Stimulated activated CD4-positive, alpha-beta T cell treated with anti-CD3 and anti-CD28 coated beads, Interleukin-15, amount 100 ng/mL, for 48 hours (primary cell): ENCODE results near the gene NEUROD4.

Source experiments
- DNase-seq, 2 donors: peaks; one replicate each; pipeline ENCODE4 v3.0.0-alpha.2; 2020; ENCODE audit warnings: low read depth in 2 of 2

Gene NEUROD4

DNA sequence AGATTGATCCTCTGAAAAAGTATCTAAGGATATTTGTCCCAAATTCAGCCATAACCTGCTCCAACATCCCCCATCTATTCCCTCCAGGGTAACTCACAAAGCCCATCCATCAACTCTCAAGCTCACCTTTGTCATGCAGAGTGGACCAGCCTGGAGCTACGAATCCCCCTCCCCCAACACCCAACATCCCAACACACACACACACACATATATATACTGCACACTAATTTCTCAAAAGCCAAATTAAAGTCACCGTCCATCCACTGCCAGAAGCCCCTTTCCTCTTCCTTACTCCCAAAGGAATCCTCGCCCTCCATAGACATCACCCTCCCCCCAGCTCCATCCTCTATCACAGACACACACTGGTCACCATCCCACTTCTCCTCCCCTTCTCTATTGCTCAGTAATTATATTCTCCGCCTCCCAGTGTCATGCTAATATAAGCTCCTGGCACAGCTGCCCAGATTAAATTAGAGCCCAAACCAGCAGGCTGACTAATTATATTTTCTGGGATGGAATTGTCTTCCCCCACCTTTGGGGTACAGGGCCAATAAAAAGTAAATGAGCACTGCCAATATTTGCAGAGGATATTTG, 21.7 kb upstream of the NEUROD4 start:
- DNase-seq: no peak

DNA sequence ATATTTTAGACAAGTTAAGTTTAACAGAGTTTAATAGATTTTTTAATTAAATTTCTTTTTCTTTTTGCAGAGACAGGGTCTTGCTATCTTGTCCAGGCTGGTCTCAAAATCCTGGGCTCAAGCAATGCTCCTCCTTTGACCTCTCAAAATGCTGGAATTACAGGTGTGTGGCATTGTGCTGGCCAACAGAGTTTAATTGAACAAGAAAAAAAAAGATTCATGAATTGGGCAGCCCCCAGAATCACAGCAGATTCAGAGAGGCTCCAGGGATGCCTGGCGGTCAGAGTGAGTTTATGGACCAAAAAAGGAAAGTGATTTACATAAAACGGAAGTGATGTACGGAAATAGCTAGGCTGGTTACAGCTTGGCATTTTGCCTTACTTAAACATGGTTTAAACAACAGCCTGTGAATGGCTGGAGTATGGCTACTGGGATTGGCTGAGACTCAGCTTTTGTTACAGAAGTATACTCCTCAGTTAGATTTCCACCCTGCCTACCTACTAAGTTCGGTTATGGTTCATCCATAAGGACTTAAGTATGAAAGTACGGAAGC, 20.7 kb upstream of the NEUROD4 start:
- no peak for DNase-seq

DNA sequence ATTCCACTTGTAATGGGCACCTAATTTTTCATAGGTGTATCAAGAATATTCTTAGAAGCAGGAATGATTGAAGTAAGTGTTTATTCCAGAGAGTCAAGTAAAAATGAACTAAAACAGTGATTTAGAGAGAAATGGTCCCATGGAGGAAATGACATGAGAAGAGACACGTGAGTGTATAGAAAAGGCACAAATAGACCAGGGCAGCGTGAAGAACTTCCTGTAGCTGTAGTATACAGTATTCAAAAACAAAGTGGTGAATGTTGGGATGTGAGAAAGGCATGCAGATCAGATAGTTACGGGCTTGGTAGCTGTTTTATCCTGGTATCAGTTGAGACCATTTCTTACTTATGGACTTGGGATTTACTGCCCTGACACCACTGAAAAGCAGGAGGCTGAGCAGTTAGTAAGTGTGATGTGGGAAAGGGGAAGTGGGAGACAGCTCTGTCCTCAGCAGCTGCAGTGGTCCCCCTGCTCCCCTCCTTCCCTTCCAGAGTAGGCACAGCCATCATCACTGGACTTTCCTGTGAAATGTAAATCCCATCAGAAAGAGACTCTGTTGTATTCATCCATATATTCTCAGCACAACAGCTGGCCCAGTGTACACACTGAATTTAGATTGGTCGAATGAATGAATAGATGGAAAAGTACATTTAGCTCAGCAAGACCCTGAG, 18.4 kb upstream of the NEUROD4 start:
- no peak for DNase-seq

DNA sequence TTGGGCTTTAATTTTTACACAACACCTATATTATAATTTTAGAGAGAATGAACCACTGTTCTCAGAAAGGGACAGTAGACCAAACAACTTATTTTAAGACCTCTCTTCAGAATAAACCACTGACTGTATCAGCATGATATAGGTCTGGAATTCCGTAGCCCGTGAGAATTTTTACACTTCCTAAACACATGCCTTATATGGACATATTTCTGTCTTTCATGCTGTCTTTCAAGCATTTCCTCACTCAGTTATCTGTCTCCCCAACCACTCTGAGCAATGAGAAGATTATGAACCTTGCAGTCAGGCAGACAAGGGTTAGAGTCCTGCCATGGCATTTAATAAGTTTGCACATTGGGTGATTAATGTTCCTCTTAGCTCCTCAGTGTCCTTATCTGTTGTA, 17.4 kb upstream of the NEUROD4 start:
- DNase-seq: no peak

DNA sequence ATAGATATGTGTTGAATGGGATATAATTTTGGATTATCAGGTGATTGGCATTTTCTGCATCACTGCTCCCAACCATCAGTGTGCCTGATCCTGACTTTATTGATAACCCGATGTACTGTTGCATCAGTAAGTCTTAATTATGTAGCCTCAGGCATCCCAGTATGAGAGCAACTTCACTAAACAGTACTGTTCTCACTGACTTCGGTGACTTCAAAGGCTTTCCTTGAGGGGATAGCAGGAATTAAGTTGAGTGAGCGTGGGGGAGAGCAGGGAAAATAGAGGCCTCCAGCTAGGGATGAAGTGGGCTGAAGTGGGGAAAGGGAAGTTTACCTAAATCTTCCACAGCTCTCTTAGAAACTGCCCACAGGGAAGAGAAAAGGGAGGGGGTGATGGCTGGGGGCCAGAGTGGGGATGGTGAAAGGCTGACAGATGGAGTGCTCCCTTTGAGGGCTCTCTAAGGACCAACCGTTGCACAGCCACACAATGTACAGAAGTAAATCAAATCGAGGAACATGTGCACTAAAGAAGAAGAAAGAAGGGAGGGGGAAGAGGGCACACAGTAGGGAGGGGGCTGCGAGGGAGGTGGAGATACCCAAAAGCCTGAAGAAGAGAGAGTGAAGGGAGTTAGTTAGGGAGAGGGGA, 10.7 kb upstream of the NEUROD4 start:
- DNase-seq: no peak

DNA sequence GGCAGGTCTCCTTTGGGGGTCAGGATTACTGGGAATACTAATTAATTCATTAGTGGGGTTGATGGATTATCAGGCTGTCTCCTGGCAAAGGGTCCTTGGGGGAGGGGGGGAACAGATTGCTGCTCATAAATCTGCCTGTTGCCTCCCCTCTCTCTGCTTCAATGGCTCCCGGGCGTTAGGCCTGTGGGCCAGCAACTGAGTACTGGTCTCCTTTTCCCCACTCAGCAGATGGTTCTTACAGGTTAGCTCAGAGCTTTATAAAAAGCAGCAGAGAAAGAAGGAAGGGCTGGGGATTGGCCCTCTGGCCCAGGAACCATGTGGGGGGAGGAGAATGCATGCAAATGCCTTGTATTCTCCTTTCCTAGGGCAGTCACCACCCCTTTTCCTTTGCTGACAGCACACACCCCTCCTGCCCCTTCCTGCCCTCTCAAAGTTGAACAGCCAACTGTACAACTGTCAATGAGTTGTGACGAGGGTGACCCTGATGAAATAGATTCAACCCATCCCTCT, 2.3 kb upstream of the NEUROD4 start:
- no peak for DNase-seq

DNA sequence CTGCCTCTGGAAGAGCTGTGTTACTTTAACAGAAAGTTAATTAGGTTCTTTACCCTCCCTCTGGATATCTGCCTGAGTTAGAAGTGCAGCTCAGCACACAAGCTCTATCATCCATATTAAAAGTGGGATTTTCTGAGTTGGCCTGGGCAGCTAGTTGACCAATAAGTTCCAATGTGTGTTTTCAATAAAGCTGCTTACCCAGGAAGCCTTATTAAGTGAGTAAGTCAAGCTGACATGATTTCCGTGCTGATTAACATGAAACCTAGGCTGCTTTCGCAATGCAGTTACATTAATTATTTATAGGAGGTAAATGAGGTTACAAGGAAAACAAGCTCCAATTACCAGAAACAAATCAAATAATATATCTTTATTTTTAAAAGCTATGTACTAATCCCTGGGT, 4.8 kb downstream of the NEUROD4 start:
- DNase-seq: no peak

DNA sequence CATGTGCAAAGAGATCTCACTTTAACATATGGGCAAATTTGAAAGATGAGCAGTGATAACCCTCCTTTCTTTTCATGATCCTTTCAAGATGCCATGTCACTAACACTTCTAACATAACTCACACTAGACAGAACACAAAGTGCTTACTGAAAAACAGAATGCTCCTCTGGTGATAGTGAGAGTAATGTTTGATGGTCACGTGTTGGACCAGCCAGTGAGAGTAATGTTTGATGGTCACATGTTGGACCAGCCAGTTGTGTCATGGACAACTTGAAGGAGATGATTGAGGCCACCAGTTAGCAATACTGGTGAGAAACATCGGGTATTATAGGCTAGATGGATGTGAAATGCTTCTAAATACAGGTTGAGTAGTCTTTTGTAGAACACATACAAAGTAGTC, 5.7 kb downstream of the NEUROD4 start:
- no peak for DNase-seq

DNA sequence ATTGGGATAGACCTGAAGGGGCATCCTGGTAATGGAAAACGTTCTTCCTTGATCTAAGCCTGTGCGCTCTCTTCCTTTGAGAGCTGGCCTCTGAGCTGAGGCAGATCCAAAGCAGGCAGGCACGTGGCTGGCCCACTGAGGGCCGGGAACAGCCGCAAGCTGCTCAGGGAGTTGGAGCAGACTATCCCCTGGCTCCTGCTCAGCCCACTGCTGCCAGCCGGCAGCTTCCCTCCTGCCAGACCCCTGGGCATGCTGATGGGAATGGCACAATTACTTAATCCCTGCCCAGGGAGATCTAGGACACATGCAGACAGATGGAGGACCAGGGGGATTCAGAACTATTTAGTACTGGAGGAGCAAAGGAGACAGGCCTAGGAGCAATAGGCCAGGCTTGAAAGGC, 14.4 kb downstream of the NEUROD4 start:
- no peak for DNase-seq

DNA sequence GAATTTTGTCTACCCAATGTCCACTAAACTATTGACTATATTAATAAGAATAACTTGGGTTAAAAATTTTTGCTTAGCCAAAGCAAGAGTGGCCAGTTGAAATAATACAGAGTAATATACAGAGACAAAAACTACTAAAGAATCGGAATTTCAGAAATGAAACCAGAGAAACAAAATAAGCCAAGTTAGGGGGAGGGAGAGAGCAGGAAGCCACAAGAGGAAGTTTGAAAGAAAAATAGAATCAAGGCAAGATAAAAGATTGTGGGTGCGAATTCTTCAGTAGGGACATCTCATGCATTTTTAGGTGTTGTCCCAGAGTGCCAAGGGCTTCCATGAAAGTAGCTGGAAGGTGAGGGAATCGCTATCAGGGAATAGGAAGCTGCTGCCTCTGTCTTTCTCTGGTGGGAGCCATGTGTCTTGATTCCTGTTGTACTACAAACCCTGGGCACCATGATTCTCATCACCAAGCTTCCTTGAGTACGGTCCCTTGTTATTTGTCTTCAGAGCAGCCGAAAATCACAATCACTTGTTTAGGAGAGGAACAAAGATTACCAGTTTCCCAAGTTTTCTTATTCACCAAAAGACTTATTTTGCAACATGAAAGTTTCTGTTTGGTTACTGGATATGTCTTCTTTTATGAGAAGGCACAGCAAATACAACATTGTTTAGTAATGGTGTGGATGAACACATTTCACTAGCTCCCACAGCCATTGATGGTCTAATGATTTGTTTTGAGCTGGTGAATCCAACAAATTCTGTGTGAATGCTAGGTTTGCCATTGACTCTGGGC, 16.7 kb downstream of the NEUROD4 start:
- DNase-seq: no peak

DNA sequence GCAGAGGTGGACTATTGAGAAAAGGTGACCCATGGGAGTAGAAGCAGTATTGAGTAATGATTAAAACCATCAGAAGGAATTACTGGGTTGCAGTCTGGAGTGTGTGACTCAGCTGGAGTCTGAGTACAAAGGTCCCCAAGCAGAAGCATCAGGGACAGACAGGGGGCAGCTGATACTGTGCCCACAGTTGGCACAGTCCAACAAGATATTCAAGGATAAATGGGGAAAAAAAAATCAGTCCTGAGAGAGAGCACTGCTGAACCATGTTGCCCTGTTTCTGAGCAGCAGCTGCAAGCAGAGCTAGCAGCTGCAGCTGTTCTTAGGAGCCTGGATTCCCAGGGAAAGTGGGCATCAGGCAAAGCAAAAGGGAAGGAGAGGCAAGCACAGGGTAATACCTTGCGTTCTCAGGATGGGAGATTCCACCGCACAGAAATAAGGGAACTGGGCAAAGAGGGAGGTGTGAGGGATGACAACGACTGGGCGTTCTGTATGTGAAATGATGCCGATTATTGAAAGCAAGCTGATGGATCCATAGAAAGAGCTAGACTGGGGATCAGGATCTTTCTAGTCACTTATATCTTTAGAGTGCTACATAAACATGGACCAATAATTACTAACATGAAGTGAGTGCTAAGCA, 17.7 kb downstream of the NEUROD4 start:
- DNase-seq: no peak

DNA sequence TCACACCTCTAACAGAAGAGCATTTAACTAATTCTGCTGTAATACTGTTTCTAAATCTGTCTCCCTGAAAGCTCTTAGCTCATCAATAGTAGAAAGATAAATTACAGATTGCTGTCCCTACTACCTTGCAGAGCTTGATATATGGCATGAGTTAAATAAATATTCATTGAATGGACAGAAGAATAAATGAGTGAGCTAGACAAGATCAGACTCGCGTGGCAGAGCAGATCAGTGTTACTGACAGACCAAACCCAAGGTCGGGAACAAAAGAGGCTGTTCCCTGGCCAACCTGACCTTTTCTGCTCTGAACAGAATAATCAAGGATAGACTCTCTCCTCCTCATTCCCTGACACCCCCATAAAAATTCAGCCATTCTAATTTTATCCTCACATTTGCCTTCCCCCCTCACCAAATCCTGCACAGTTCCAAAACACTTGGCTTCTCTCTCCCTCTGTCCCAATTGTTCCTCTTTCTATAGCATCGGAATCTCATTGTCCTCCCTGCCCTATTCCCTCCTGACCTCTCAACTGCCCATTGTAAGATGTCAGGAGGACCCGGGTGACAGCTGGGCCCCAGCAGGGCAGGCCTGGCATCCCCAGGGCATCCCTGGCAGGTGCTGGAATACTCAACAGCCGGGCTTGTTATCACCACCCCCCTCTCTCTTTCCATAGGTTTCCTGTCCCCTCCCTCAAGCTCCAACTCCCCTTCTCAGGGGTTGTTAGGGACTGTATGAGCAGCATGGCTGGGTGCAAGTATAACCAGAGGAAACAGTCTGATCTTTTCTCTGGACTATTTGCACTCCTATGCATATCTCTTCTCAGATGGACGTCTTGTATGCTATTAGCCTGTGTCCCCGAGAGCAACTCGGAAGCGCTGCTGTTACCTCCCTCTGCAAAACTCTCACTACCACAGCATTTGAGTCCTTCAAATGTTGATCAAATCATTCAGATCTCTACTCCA, 19.9 kb downstream of the NEUROD4 start:
- DNase-seq: no peak

DNA sequence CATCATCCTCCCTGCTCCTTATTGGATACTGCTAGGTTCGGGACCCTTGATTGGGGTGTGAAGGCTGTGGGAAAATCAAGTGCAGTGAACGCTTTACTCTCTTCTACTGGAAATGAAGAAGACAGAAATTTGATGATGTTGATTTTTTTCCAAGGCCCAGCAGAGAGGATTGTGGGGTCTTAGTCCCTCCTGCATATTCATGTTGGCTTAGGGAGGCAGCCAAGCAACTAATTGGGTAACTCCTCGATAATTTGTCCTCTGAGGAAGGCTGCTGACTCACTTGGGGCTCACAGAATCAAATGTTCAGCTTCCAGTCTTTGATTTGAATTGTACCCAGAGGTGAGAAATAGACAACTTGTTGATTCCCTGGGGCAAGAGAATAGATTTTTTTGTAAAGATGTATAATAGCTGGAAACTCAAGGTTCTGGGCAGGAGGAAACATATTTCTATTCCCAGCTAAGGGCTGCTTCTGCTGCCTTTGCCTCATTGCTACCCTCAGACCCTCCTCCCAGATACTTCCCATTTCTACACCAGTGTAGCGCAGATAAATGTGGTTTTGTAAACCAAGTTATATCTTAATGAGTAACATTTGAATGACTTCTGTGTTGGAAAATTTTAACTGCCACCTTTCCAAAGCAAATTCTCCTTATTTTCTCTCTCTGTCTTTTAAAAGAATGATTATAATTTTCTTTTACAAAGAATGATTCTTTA, 21.7 kb downstream of the NEUROD4 start:
- DNase-seq: no peak

DNA sequence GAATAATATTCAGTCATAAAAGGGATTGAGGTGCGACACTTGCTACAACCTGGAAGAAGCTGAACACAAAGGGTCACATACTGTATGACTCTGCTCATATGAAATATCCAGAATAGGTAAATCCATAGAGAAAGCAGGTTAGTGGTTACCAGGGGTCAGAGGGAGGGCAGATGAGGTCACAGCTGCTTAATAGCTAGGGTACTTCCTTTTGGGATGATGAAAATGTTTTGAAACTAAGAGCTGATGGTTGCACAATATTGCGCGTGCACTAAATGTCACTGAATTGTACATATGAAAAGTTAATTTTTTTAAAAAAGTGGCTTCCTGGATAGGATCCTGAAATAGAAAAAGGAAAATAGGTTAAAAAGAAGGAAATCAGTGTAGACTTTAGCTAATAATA, 23.8 kb downstream of the NEUROD4 start:
- DNase-seq: no peak

DNA sequence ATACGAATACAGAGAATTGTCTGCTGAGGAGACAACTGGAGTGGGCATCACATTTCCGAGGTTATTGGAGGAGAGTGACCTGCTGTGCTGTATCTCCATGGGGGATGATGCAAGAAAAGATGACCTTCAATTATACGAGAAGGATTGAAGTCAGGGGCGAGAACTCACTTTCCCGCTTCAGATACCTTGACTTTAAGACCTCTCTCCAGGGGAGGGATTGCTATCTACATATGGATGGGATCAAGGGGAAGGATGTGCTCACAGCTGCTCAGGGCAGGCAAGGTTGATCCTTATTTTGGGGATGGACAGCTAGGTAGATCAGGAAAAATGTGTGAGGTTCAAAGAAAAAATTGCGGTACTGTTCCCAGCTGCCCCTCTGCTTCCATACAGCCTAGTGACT, 24.4 kb downstream of the NEUROD4 start:
- no peak for DNase-seq

DNA sequence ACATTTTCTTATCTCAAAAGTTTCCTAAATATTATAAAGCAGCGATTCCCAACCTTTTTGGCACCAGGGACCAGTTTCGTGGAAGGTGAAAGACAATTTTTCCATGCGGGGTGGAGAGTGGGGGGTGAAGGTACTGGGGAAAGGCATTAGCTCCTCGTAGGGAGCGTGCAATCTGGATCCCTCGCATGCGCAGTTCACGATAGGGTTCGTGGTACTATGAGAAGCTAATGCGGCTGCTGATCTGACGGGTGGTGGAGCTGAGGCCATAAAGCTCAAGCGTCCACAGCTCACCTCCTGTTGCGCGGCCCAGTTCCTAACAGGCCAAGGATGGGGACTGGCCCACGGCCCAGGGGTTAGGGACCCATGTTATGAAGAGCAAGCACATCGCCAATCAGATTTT, 29.9 kb downstream of the NEUROD4 start:
- no peak for DNase-seq

DNA sequence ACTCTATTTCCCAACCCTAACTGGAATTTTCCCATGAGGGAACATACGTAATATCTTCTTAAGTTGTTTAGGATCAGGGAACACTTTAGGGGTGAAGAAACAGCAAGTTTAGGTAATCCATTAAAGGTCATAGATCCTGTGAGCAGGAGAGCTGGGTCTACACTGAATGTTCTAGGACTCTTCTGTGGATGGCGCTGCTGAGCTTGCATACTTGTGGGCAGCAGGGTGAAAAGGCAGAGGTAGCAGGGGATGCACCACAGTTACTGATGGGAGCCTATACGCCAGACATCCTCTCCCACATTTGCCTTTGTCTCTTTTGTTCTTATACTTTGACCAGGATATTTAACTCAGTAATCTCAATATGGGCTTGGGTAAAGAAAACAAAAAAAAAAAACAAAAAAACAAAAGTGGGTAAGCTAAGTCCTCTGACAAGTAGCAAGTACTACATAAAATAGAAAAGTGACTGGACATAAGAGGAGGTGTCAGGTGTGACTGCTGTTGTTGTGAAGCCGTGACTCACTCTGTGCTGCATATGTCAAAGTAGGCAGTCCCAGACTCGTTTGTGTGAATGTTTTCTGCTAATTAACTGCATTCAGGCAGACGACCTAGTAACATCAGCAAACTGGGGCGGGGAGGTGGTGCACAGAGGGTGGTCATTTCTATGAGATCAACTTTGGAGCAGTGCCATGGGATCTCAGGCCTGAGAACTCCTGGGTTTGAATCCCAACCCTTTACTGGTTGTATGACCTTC, 31.6 kb downstream of the NEUROD4 start:
- DNase-seq: no peak

DNA sequence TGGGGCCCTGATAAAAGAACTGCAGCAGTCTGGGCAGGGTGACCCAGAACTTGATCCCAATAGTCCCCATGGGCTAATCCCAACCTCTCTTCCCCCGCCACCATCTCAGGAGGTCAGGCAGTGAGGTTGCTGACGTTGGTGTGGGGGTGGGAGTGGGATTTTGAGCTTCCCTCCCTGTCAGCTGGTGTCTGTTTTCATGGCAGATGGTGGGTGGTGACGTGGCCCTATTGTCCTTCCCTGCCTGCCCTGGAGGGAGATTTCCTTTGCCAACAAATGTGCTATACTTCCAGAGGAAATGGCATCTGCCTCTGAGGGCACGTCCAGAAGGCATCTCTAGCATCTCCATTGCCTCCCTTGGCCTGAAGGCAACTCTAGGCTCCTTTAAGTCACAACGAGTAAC, 37.7 kb downstream of the NEUROD4 start:
- DNase-seq: no peak

DNA sequence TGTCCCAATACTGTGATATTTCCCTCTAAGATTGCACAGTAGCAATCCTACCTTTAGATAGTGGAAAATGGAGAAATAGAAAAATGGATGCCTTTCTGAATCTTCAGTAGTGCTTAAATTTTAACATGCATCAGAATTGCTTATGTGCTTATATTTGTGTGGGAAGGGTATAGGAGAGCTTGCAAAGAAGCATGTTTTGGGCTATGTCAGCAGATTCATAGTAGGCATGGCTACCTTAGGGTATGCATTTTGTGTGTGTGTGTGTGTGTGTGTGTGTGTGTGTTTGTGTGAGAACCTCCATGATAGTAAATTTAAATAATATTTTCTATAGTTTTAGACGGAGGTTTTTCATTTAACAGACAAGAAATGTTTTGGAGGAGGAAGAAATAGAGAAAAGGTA, 38.3 kb downstream of the NEUROD4 start:
- DNase-seq: no peak
